CD1c-positive myeloid dendritic cell (primary cell): Measurements from ENCODE around the gene CNKSR3.

Experiments used
- DNase-seq: peaks from one replicate; pipeline ENCODE4 v3.0.0-alpha.2; 2016; ENCODE audit errors: extremely low spot score

Gene CNKSR3

DNA sequence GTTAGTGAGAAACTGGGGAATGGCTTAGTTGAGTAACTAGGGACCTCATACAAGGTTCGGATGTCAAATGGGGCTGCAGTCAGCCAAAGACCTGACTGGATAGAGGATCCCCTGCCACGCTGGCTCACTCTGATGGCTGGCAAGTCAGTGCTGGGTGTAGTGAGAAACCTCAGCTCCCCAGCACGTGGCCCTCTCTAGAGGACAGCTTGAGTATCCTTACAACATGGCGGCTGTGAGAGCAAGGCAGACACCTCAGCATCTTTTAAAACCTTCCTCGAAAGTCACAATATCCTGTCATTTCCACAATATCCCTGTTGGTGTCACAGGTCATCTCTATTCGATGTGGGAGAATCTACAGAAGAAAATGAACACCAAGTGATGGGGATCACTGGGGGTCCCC is 127.2 kb downstream of the CNKSR3 start:
- no peak for DNase-seq

DNA sequence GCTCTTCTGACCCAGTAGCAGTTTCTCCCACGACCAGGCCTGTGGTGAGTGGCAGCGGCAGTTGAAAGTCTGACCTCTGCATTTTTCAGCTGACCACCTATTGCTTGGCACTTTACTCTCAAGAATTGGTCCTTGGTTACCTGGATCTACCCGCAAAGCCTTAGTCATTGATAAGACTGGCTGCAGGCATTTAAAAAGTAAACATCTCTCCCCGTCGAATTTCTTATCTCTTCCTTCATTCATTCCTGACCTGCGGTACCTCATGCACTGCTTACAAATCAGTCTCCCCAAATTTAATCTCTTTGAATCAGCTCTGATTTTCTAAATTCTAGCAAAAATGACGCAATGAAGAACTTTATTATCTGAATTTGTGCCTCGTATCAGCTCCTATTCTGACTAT is 127.7 kb downstream of the CNKSR3 start:
- DNase-seq, result no peak

DNA sequence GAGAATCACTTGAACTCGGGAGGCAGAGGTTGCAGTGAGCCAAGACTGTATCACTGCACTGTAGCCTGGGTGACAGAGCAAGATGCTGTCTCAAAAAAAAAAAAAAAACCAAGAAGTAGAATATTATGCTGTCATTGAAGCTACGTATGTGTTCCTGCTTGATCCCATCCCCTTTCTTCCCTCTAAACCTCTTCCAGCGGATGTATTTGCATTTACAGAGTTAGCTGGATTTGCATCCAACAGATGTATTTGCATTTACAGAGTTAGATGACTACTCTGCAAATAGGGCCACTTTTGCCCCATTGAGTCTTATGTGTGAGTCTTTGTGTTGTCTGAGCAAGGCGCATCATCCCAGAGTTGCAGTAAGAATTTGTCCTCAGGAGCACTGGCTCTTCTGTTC is 128.9 kb downstream of the CNKSR3 start:
- no peak for DNase-seq

DNA sequence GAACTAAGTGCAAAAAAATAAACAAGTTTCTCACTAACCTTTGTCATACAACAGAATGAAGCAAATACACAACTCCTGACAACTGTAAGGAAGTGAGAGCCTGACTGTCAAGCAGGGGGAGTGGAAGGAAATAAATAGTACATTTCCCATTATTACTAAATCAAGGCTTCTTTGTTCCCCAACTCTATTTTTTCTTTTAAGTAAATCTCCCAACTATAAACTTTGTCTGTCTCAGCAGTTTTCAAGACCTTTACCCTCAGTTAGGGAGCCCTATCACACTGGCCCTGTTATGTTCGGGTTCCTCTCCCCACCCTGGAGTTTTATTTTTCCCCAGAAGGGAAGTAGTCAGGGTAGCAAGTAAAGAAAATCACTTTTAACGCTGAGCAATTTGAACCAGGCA is 129.7 kb downstream of the CNKSR3 start:
- DNase-seq, result peak; percentile 62

DNA sequence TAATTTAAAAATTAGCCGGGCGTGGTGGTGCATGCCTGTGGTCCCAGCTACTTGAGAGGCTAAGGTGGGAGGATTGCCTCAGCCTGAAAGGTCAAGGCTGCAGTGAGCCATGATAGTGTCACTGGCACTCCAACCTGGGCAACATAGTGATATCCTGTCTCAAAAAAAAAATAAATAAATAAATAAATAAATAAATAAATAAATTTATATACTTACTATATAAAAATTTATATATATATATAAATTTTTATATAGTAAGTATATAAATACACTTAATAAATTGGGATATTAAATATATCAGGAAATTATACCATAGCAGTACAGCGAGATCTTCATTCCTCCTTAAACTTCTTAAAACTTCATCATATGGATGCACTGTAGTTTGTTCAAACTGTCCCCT is 130.9 kb downstream of the CNKSR3 start:
- no peak for DNase-seq

DNA sequence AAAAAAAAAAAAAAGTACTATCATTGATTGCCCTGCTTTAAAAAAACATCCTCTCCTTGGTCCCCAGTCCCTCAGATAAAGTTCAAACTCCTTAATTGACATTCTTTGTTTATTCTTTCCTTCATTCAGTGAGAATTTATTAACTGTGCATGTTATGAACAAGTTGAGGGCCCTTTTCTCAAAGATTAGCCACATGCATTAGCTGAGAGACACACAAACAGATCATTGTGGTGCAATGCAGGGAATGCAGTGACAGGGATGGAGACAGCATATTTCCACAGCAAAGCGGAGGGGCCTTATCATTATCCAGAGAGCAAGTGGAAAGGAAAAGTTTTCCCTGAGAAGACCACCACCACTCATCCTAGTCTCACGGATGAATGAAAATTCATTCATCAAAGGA is 132.0 kb downstream of the CNKSR3 start:
- DNase-seq, result no peak

DNA sequence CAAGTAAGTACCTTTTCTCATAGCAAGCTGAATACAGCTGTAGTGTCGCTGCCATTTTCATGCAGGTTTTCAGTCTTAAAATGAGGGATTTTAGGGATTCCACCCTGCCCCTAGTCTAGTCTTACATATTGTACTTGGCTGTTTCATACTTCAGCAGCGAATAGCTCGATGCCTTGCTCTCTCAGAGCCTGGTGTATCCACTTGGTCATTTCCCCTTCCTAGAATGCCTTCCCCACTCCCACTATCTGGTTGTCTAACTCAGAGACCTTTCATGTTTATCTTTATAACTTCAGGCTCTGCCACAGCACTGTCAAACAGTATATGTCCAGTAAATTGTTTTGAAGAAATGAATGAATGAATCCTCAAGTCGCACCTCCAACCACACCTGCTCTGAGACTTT is 132.8 kb downstream of the CNKSR3 start:
- DNase-seq, result no peak

DNA sequence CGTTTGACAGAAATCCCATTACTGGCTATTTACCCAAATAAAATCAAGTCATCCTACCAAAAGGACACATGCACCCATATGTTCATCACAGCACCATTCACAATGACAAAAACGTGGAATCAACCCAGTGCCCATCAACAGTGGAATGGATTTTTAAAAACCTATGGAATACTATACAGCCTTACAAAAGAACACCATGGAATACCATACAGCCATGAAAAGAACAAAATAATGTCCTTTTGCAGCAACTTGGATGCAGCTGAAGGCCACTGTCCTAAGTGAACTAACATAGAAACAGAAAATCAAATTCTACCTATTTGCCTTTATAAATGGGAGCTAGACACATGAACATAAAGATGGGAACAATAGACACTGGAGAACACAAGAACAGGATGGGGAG is 136.5 kb downstream of the CNKSR3 start:
- DNase-seq, result no peak

DNA sequence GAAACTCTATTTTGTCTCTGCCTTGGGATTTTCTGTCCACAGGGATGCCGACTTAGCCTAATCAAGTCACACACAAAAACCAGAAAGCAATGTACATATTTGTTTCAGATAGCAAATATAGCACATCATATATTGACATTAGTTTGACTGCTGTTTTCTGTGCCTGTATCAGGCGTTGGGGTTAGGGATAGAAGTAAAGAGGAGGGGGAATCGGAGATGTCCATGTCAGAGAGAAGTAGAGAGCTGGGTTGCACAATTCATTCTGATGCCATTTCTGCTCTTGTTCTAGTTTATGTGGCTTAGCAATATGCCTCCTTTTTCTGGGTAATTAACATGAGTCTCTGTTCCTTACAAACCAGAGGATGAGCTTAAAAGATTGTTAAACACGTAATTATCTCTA is 139.2 kb downstream of the CNKSR3 start:
- DNase-seq, result peak; percentile 42

DNA sequence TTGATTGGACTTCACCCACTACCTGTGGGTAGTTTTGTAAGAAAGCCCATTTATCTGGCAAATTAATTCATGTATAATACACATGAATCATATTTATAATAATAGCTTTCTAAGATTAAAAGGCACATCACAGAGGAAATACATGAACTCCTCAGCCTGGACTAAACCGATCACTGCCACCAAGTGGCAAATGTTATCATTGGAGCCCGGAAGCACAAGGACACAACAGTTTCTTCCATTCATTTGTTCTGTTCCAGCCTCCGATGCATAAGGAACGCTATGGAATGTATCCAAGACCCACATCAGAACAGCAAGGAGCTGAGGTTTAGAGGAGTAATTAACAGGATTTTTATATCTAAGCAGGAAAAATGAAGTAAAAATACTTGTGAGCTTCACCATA is 139.9 kb downstream of the CNKSR3 start:
- peak; percentile 43 for DNase-seq

DNA sequence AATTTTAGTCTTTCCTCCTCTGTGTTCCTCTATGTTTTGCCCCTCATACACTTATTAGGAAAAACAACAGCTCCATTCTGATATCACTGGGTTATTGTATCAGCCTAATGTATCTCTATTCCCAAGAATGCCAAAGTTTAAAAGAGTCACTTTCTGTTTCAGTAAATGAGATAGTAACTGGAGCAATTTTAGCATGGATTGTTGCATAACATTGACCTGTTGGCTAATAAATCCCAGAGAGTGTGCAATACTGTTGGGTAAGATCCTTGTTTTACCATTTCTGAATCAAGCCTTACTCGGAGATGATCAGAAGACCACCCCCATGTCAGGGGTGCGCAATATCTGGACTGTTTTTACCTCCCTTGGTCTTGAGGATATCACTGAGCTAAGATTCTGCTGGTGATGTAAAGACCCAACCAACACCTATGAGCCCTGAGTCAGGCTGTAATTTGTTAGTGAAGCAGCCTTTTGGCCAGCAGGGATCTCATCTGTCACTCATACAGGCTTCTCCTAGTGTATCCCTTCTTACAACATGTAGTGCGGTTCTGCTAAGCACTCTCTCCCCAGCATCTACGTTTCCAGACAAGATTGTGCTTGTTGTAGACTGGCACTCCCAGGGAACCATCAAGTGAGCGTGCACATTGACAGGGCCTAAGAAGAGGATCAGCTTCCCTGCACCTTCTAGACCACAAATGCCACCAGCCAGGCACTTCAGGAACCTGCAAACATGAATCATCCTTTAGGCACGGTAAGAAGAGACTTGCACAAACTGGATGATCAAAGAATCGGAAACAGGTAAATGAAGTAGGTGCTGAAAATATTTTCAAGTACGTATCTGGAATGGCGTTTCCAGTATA is 142.4 kb downstream of the CNKSR3 start:
- DNase-seq, result peak; percentile 51

DNA sequence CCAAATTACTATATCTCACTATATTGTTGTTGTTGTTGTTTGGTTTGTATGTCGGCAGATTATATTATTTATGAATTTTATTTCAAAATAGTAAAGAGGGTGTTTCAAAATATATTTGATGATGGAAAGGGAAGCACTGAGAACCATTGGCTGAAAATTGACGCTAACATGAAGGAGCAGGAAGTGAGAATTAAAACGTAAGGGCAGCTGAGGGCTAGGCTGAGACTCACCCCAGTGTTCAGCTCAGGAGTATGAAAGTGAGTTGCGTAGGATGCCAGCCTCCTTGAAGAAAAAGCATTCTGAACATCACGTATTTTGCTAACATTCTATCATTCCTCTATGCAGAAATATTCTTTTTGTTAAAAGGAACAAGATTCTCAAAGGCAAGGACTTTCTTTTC is 143.1 kb downstream of the CNKSR3 start:
- DNase-seq, result peak; percentile 62

DNA sequence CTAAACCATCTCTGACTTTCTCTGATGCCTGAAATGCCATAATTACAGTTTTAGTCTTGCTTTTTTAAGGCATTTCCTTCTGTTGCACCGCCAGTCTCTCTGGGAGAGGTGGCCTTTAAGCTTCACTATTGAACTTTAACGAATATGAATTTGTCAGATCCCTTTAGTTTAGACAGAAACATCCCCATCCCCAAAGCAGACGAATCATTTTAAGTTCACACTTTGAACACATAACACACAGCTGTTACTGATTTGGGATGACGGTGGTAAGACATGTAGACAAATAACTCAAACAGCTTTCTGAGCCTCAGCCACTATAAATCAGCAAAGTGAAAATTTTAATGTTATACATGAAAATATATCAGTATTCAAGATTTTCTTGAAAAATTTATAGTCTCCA is 146.7 kb downstream of the CNKSR3 start:
- no peak for DNase-seq

DNA sequence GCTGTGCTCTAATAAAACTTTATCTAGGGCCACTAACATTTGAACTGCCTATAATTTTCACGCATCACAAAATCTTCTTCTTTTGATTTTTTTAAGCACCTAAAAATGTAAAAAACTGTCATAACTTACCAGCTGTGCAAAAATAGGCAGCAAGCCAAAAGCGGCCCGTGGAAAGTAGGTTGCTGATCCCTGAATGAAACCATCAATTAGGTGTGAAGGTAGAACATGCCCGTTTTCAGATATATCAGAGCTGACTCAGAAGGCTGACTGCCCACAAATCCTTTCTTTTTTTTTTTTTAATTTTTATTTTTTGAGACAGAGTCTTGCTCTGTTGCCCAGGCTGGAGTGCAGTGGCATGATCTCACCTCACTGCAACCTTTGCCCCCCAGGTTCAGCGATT is 149.0 kb downstream of the CNKSR3 start:
- no peak for DNase-seq

DNA sequence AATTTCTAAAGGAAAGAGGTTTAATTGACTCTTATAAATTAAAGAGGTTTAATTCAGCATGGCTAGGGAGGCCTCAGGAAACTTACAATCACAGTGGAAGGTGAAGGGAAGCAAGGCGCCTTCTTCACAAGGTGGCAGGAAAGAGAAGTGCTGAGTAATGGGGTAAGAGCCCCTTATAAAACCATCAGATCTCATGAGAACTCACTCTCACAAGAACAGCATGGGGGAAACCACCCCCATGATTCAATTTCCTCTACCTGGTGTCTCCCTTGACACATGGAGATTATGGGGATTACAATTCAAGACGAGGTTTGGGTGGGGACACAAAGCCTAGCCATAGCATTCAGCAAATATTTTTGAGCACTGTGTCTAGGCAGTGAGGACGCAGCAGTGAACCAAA is 150.0 kb downstream of the CNKSR3 start:
- no peak for DNase-seq

DNA sequence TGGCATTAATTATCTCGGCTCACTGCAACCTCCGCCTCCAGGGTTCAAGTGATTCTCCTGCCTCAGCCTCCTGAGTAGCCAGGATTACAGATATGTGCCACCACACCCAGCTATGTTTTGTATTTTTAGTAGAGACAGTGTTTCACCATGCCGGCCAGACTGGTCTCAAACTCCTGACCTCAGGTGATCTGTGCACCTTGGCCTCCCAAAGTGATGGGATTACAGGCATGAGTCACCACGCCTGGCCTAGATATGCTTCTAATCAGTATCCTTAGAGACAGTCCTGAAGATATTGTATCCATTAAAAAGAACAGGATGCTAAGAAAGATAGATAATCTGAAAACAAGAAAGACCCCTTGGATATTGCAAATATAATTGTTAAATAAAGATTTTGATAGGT is 150.8 kb downstream of the CNKSR3 start:
- no peak for DNase-seq

DNA sequence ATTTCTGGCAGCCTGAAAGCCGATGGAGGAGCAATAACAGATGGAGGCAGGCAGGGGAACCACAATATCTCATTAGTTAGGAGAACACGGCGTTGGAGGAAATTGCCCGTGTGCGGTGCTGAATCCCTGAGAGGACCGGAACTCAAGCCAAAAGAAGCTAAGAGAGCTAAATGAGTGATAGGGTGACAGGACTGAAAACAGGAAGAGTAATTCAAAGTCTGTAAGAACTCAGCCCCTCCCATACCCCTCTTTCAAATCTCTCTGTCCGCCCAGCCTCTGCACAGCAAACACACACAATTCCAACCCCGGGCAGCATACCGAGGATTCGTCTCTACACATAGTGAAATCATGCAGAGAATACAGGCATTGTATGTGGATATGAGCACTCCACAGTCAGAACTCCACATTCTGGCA is 151.3 kb downstream of the CNKSR3 start:
- DNase-seq, result peak; percentile 64

DNA sequence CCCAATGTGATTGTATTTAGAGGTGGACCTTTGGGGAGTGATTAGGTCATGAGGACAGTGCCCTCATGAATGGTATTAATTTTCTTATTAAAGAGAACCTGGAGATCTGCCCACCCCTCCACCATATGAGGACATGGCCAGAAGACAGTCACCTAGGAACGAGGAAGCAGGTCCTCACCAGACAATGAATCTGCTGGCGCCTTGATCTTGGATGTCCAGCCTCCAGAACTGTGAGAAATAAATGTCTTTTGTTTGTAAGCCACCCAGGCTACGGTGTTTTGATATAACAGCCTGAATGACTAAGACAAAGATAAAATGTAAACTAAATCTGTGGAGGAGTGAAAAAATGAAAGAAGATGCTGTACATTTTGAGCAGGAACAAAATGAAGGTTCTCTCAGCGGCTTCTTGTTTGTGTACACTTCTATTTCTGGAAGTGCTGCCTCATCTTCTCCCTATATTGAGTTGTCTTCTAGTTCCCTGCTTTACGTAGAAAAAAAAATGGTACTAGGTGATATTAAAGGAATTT is 152.4 kb downstream of the CNKSR3 start:
- DNase-seq, result peak; percentile 42

DNA sequence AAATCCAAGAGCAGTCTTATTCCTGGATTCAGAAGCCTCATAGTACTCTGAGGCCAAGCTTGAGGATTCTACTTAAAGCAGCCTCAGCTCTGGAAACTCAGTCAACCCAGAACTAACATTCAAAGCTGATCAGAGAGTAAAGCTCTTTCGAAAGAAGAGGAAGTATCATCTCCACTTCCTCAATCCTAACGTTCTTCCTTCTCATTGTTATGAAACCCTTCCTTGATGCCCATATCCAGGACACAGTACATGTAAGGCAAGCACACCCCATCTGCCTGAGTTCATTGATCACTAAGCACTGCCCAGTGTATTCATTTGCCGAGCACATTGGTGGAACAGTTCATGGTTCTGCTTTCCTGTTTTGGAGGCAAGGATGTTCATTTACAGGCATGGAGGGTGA is 153.8 kb downstream of the CNKSR3 start, which contains the start of gene IPCEF1:
IPCEF1 (minus strand) TSS at position 114 of the 400 bp plus-strand sequence. CDS start 90,856 bp downstream, outside the sequence.
- peak; percentile 89 for DNase-seq

DNA sequence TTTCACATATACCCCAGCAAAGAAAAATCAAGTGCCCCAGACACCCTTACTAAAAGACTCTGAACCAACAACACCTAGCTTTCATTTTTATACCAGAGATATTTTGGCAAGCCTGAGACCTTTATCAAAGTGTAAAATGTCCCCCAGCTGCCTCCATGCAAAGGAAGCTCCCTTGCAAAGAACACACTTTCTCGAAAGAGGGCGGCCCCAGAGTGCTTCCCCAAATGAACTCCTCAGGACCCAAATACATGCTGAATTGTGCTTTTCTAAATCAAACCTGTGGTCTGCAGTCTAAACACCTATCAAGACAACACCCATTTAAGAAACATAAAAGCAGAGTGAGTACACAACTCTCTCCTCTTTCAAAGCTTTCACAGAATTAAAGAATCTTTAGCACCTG is 154.4 kb downstream of the CNKSR3 start:
- peak; percentile 65 for DNase-seq

DNA sequence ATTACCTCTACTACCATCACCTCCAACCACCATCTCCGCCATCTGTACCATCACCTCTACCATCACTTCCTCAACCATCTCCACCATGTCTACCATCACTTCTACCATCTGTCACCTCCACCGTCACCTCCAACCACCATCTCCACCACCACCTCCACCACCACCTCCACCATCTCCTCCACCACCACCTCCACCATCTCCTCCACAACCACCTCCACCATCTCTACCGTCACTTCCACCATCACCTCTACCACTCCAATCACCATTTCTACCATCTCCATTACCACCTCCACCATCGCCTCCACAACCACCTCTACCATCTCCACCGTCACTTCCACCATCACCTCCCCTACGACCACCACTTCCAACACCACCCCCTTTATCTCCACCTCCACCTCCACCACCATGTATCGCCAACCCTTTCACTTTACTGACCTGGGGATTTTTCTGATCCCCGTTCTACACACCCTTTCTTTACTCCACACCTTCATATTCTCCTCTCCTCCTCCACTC is 156.2 kb downstream of the CNKSR3 start:
- no peak for DNase-seq

DNA sequence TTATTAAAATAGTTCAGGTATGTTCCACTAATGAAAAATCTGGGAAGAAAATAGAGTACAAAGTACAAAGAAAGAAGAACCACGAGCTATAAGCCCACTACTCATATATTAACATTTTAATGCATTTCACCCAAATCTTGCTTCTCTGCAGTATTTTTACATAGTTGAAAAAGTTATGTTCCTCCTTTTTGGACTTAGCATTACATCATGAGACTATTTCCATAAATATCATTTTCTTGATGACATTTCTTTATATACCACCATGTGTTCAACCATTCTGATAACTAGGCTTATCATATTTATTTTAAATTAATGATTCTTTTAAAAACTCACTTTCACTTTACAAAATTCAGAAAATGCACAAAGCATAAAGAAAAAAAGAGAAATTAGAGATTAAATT is 156.9 kb downstream of the CNKSR3 start:
- peak; percentile 43 for DNase-seq

DNA sequence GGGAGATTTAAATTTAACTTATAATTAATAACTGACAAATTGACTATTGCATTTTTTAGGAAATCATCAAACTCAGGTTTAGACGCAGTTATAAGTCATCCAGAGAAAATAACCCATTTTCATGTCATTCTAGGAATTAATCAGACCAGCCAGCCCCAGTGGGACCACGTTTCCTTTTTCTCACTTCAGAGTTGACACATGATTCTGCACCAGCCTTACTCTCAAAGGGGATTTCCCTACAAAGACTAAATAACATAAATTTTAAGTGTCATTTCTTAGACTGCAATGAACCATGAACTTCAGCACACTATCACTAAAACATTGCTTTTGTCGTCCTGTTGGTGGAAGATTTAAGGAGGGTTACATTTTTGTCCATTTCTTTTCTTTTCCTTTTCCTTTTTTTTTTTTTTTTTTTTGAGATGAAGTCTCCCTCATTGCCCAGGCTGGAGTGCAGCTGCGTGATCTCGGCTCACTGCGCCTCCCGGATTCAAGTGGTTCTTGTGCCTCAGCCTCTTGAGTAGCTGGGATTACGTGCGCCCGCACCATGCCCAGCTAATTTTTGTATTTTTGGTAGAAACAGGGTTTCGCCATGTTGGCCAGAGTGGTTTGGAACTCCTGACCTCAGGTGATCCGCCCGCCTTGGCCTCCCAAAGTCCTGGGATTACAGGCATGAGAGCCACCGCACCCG is 157.4 kb downstream of the CNKSR3 start:
- DNase-seq, result peak; percentile 84
